Measurements from ENCODE around the gene SCAMP5. TPM values are rescaled to one million over a fixed set of nuclear protein-coding genes. Genes with fewer than 3 reads are reported as not detected.
A peak's percentile ranks its signal among the peaks of the same experiment; 100 is the strongest.

Gene SCAMP5
- total RNA-seq, 1 experiment from 2014 or later: 70.1 TPM

GRCh38 chr15:75025548-75026260 lies 30.3 kb downstream of the SCAMP5 start:
- CTCF ChIA-PET: interaction anchor here (1.1 kb wide), 1 partner anchor 176 kb away, joined by 5 read pairs; the partner anchor contains the start of gene C15orf39
- ATAC-seq: no peak
- Mint-ChIP-seq H3K27me3 (ENCODE audit: low read depth) (no peaks in the 10 kb centered on the region), H3K4me3 (peak overlapping the region; percentile 96; the same call in 1 of the 2 replicates), H3K36me3 (peaks cover 5% of the 10 kb centered on the region; the same call in 1 of the 2 replicates), H3K9me3 (no peaks in the 10 kb centered on the region), H3K27ac (no peak overlapping the region), H3K4me1 (peaks cover 36% of the 10 kb centered on the region)
- POLR2A ChIA-PET: interaction anchor here (0.6 kb wide), 1 partner anchor 31 kb away, joined by 3 read pairs; no protein-coding TSS in a partner anchor
- TF ChIP-seq KAT7 (CRISPR knock-in tag; IDR thresholded peaks at IDR 0.05; ENCODE audit: borderline replicate concordance) (no peak), ZNF263 (CRISPR knock-in tag; IDR thresholded peaks at IDR 0.05; ENCODE audit: low read depth) (no peak), RORB (CRISPR knock-in tag; IDR thresholded peaks at IDR 0.05) (no peak), TCF7 (CRISPR knock-in tag; IDR thresholded peaks at IDR 0.05; ENCODE audit: low read depth) (no peak), CDX4 (CRISPR knock-in tag; IDR thresholded peaks at IDR 0.05; ENCODE audit: borderline replicate concordance) (no peak), JAZF1 (CRISPR knock-in tag; IDR thresholded peaks at IDR 0.05) (no peak), ZBTB21 (CRISPR knock-in tag; IDR thresholded peaks at IDR 0.05; ENCODE audit: borderline replicate concordance) (no peak), ZNF396 (CRISPR knock-in tag; IDR thresholded peaks at IDR 0.05; ENCODE audit: borderline replicate concordance) (no peak), GTF2I (CRISPR knock-in tag; conservative IDR thresholded peaks at IDR 0.05) (no peak), ZNF232 (CRISPR knock-in tag; IDR thresholded peaks at IDR 0.05) (no peak)
- no peak for DNase-seq (ENCODE audit: low spot score)

GRCh38 chr15:75027551-75027950 lies 32.2 kb downstream of the SCAMP5 start:
- no peak overlapping the region for H3K4me3 Mint-ChIP-seq
- DNase-seq (ENCODE audit: low spot score) (no peak), ATAC-seq (no peak)
- H3K4me1 Mint-ChIP-seq: peaks cover 53% of the 10 kb centered on the region
- no peaks in the 10 kb centered on the region for H3K9me3 Mint-ChIP-seq
- H3K27me3 Mint-ChIP-seq (ENCODE audit: low read depth): no peaks in the 10 kb centered on the region
- H3K36me3 Mint-ChIP-seq: peaks cover 4% of the 10 kb centered on the region; the same call in 1 of the 2 replicates
- H3K27ac Mint-ChIP-seq: no peak overlapping the region
- ChIA-PET CTCF (no interaction called here), POLR2A (no interaction called here)
- TF ChIP-seq ARID4B (CRISPR knock-in tag; IDR thresholded peaks at IDR 0.05; ENCODE audit: borderline replicate concordance) (no peak), SP1 (CRISPR knock-in tag; conservative IDR thresholded peaks at IDR 0.05) (no peak), CREB1 (CRISPR knock-in tag; IDR thresholded peaks at IDR 0.05) (no peak), NR3C1 (CRISPR knock-in tag; conservative IDR thresholded peaks at IDR 0.05; ENCODE audit: low read depth) (no peak), CREM (CRISPR knock-in tag; IDR thresholded peaks at IDR 0.05) (no peak), E2F4 (CRISPR knock-in tag; IDR thresholded peaks at IDR 0.05; ENCODE audit: borderline replicate concordance, low read depth) (no peak), TEAD4 (CRISPR knock-in tag; IDR thresholded peaks at IDR 0.05) (no peak), PRRX2 (CRISPR knock-in tag; IDR thresholded peaks at IDR 0.05) (no peak), E2F1 (CRISPR knock-in tag; IDR thresholded peaks at IDR 0.05) (no peak), ZMAT4 (CRISPR knock-in tag; IDR thresholded peaks at IDR 0.05) (no peak), CDX4 (CRISPR knock-in tag; IDR thresholded peaks at IDR 0.05; ENCODE audit: borderline replicate concordance) (no peak), FOXK1 (CRISPR knock-in tag; IDR thresholded peaks at IDR 0.05) (no peak)
- TF ChIP-seq, protein P1, sequence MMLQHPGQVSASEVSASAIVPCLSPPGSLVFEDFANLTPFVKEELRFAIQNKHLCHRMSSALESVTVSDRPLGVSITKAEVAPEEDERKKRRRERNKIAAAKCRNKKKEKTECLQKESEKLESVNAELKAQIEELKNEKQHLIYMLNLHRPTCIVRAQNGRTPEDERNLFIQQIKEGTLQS (CRISPR knock-in tag; conservative IDR thresholded peaks at IDR 0.05): no peak

Data from WTC11 (cell line).